ENCODE results near the gene SLC39A8. TPM values are rescaled to one million over a fixed set of nuclear protein-coding genes. Genes with fewer than 3 reads are reported as not detected.

The SLC39A8 gene
- total RNA-seq, 1 experiment from 2014 or later: 13.2 TPM

GRCh38 chr4:102234243-102234838 is 110.9 kb downstream of the SLC39A8 start:
- no peaks in the 10 kb centered on the region for H3K9me3 ChIP-seq (ENCODE audit: control insufficient read depth in 1 of 2, insufficient read depth in 1 of 2, low read depth in 1 of 2, low read length in 2 of 2)
- no peak overlapping the region for H3K4me2 ChIP-seq (ENCODE audit: low read length)
- TF ChIP-seq MAX (IDR thresholded peaks at IDR 0.05) (no peak), SP1 (IDR thresholded peaks at IDR 0.05; ENCODE audit: low read depth) (no peak), JUND (IDR thresholded peaks at IDR 0.05) (no peak), CTCF (IDR thresholded peaks at IDR 0.05 in 2 of 3, conservative IDR thresholded peaks at IDR 0.05 in 1 of 3; ENCODE audit: borderline replicate concordance in 1 of 3, insufficient read depth in 1 of 3, low read depth in 2 of 3, low read length in 2 of 3) (no peak), POLR2A (IDR thresholded peaks at IDR 0.05; ENCODE audit: borderline replicate concordance, extremely low read depth, insufficient read depth, insufficient read length) (no peak), POLR2AphosphoS5 (IDR thresholded peaks at IDR 0.05; ENCODE audit: low read depth, low read length) (no peak), ELF1 (IDR thresholded peaks at IDR 0.05; ENCODE audit: borderline replicate concordance, low read depth) (no peak), EZH2phosphoT487 (IDR thresholded peaks at IDR 0.05; ENCODE audit: borderline replicate concordance) (no peak), YY1 (IDR thresholded peaks at IDR 0.05; ENCODE audit: extremely low read depth, insufficient replicate concordance, low read depth, low read length) (no peak), FOSL1 (IDR thresholded peaks at IDR 0.05; ENCODE audit: low read depth) (no peak), ZFX (IDR thresholded peaks at IDR 0.05) (no peak), CEBPB (IDR thresholded peaks at IDR 0.05; ENCODE audit: low read depth) (no peak), EGR1 (IDR thresholded peaks at IDR 0.05; ENCODE audit: low read depth) (no peak), ATF3 (IDR thresholded peaks at IDR 0.05) (no peak), REST (IDR thresholded peaks at IDR 0.05; ENCODE audit: low read depth) (no peak), ZNF274 (IDR thresholded peaks at IDR 0.05; ENCODE audit: low read depth, low read length) (no peak)
- ATAC-seq: no peak
- no peaks in the 10 kb centered on the region for H4K20me1 ChIP-seq (ENCODE audit: insufficient read depth)
- H2AFZ ChIP-seq (ENCODE audit: low read depth, low read length, poor library complexity, severe bottlenecking): no peak overlapping the region
- RAD21 ChIA-PET (ENCODE audit: low non-redundant PET in 1 of 2, low total read pairs in 2 of 2, uncharacterized antibody in 2 of 2, unreplicated experiment in 2 of 2): no interaction called here
- H3K9me2 ChIP-seq (ENCODE audit: insufficient read depth): no peaks in the 10 kb centered on the region
- H3K27ac ChIP-seq (ENCODE audit: low read depth, low read length): no peak overlapping the region
- no peaks in the 10 kb centered on the region for H3K79me2 ChIP-seq (ENCODE audit: insufficient read depth, low read length)
- no peak overlapping the region for H3K9ac ChIP-seq (ENCODE audit: low read length)
- CTCF ChIA-PET: no interaction called here
- BruUV-seq (replicated peaks): no TSS peak
- intact Hi-C loops (cut with micrococcal nuclease): no loop called here
- H3K27me3 ChIP-seq (ENCODE audit: insufficient read depth, low read length): no peaks in the 10 kb centered on the region
- H3K4me3 ChIP-seq (replicated peaks in 1 of 2; ENCODE audit: low read depth in 1 of 2, low read length in 2 of 2): no peak overlapping the region
- POLR2A ChIA-PET: no interaction called here
- H3K4me1 ChIP-seq (ENCODE audit: control insufficient read depth in 1 of 2, insufficient read depth in 2 of 2, low read length in 2 of 2): no peaks in the 10 kb centered on the region
- H3K36me3 ChIP-seq (ENCODE audit: control insufficient read depth in 1 of 2, insufficient read depth in 2 of 2, low read length in 2 of 2): no peaks in the 10 kb centered on the region
- no peak for DNase-seq (ENCODE audit: low read depth, low spot score)
